NCI-H510A treated with DMSO at 0.1 percent for 48 hours (cell line): ENCODE measurements around the gene NUDT3.
"Not testable (repeated sequence)": the region's sequence is repeated elsewhere in the genome, so short reads cannot be mapped to it uniquely, and the experiment has no call there.

Experiments used
- DNase-seq: peaks from one replicate; lab custom pipeline; 2025; lab: John Stamatoyannopoulos, UW

Gene NUDT3

GRCh38 chr6:34370361-34370760, 22.1 kb downstream of the NUDT3 start:
- no peak for DNase-seq

GRCh38 chr6:34369385-34369784, 23.1 kb downstream of the NUDT3 start:
- no peak for DNase-seq

DNA sequence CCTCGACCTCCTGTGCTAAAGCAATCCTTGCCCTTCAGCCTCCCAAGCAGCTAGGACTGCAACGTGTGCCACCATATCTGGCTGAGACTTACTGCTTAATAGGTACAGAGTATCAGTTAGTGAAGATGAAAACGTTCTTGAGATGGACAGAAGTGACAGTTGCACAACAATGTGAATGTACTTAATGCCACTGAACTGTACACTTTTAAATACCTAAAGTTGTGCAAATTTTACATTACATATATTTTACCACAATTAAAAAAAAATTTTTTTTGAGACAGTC, 25.9 kb downstream of the NUDT3 start:
- DNase-seq, result no peak

GRCh38 chr6:34365781-34366638, 26.5 kb downstream of the NUDT3 start:
- not testable (repeated sequence) for DNase-seq

DNA sequence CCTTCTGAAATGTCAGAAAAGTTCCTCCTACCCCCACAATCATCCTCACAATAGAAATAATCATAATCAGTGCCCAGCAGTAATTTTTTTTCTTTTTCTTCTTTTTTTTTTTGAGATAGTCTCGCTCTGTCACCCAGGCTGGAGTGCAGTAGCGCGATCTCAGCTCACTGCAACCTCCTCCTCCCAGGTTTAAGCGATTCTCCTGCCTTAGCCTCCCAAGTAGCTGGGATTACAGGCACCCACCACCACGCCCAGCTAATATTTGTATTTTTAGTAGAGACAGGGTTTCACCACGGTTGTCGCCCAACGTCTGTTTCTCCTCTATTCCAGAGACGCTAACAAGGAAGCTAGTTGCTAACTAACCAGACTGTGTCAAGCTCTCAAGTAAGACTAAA, 28.8 kb downstream of the NUDT3 start:
- DNase-seq, result not testable (repeated sequence)

DNA sequence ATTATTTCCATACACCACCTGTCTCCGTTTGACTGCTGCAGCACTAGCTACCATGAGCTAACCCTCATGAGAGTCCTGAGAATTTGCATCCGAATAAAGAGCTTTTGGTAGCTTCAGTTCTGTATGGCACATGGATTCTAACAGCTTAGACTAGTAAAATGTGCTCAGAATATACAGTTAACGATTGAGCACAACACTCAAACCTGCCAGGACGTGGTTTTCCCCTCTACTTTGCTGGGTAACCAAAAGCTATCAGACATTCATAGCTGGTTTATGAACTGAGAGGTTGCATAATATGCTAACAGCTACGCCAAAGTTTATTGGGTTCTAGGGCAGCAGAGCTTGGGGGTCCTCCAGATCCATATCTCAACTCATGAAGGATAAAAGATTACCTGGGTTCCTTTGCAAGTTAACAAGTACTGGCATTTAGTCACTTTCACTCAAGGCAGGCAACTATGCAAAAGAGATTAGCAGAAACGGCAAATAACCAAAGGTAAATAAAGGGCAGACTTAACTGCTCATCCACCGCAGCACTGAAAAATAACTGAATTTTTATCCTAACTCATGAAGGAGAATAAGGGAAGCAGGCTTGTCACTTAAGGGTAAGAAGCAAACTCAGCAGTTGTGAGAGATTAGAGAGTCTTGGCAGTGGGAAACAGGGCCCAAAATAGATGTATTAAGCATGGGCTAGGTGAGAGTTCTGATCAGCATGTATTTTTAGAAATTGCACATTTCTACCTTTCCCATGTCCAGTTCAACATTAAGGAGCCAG, 29.4 kb downstream of the NUDT3 start:
- DNase-seq, result no peak

DNA sequence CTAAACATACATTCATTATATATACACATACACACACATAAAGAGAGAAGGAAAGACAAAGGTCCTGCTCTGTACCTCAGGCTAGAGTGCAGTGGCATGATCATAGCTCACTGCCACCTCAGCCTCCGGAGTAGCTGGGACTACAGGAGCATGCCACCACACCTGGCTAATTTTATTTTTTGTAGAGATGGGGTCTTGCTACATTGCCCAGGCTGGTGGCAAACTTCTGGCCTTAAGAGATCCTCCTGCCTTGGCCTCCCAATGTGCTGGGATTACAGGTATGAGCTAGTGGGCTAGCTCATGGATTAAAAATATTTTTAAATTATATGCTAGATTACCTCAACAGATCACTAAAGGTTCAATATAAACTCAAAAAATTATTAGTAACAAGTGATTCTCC, 30.3 kb downstream of the NUDT3 start:
- DNase-seq, result no peak

GRCh38 chr6:34360556-34360955, 31.9 kb downstream of the NUDT3 start:
- DNase-seq, result no peak

DNA sequence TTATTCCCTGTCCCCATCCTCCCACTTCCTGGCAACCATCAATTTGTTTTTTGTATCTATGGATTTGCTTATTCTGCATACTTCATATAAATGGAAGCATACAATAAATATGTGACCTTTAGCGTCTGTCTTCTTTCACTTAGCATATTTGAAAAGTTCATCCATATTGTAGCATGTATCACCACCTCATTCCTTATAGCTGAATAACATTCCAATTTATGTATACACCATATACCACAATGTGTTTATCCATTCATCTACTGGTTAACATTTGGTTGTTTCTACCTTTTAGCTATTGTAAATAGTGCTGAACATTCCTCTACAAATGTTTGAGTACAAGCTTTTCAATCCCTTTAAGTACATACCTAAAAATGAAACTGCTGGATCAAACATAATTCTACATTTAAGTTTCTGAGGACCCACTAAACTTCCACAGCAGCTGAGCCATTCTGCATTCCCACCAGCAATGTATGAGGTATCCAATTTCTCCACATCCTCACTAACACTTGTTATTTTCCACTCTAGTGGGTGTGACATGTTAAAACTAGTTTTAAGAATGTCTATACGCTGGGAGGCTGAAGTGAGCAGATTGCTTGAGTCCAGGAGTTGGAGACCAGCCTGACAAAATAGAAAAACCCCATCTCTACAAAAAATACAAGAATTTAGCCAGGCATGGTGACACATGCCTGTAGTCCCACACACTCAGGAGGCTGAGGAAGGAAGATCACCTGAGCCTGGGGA, 32.9 kb downstream of the NUDT3 start:
- DNase-seq, result peak; percentile 30

GRCh38 chr6:34358389-34358905, 34.0 kb downstream of the NUDT3 start:
- peak; percentile 92 for DNase-seq

DNA sequence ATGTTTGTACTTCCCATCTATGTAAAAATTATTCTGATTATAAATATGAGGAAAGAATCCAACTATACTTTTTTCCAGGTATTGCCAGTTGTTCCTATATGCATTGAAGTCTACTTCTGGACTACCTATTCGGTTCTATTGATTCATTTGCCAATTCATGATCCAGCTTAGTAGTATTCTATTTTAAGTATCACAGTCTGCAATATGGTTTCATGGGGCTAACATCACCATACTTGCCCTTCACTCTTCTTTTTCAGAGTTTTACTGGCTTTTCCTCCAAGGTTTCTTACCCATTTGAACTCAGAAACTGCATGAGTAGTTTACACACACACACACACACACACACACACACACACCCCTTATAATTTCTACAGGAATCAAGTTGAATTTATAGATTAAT, 34.5 kb downstream of the NUDT3 start:
- no peak for DNase-seq

DNA sequence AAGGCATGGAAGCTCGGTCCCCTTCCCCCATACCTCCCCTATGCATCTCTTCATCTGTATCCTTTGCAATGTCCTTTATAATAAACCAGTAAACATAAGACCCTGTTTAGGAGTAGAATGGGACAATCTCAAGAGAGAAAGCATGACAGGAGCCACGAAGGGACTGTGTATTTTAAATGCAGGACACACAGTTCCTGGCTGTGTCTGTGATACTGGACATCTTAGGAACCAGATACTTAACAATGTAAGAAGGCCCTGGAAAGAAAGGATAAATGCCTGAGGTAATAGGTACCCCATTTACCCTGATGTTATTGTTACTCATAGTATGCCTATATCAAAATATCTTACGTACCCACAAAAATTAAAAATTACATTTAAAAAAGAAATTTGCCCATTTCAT, 36.6 kb downstream of the NUDT3 start:
- DNase-seq, result no peak

- not testable (repeated sequence) for DNase-seq
These were observed 38.2 kb downstream of the NUDT3 start for GRCh38 chr6:34354230-34354629.

- not testable (repeated sequence) for DNase-seq
These were observed 38.9 kb downstream of the NUDT3 start for GRCh38 chr6:34353530-34353929.

GRCh38 chr6:34352305-34352937, 40.0 kb downstream of the NUDT3 start:
- DNase-seq, result no peak

DNA sequence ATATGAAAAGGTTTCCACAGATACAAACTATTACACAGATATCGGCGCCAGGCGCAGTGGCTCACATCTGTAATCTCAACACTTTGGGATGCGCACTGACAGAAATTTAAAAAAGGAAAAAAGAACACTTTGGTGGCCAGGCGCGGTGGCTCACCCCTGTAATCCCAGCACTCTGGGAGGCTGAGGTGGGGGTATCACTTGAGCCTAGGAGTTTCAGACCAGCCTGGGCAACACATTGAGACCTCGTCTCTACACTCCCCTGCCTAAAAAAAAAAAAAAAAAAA, 41.6 kb downstream of the NUDT3 start:
- DNase-seq, result no peak

DNA sequence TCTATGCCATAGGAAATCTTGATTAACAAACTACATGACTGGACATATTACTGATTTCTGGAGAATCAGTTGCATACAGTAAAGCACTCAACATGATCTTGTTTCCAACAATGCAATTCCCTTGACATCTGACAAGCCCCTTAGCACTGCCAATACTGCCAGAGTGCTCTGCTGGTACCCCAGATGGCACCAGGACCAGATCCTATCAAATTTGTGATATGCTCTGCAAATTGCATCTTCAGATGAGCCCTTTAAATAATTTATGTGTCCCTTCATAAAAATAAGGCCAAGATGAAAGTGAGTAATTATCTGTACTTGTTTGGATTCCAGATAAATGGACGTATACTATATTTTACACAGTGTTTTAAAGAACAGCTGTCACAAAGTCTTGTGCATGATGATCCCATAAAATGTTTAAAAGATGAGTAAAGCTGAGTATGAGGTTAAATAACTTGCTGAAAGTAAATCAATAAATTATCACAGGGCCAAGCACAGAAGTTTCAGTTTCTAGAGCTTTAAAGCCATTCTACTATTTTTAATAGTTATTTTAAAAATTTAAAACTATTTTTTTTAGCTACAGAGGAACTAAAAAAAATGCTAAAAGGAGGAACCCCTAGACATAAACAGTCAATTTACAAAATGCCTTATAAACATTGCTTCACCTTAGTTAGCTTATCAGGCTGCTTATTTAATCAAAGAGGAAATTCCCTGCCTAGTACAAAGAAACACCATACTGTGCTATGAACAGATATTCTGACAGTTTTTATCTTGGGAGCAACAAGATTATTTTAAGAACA, 42.1 kb downstream of the NUDT3 start:
- DNase-seq, result no peak

- no peak for DNase-seq
These were observed 43.3 kb downstream of the NUDT3 start for GRCh38 chr6:34349211-34349610.

GRCh38 chr6:34347303-34347702, 45.2 kb downstream of the NUDT3 start:
- DNase-seq, result peak; percentile 70

DNA sequence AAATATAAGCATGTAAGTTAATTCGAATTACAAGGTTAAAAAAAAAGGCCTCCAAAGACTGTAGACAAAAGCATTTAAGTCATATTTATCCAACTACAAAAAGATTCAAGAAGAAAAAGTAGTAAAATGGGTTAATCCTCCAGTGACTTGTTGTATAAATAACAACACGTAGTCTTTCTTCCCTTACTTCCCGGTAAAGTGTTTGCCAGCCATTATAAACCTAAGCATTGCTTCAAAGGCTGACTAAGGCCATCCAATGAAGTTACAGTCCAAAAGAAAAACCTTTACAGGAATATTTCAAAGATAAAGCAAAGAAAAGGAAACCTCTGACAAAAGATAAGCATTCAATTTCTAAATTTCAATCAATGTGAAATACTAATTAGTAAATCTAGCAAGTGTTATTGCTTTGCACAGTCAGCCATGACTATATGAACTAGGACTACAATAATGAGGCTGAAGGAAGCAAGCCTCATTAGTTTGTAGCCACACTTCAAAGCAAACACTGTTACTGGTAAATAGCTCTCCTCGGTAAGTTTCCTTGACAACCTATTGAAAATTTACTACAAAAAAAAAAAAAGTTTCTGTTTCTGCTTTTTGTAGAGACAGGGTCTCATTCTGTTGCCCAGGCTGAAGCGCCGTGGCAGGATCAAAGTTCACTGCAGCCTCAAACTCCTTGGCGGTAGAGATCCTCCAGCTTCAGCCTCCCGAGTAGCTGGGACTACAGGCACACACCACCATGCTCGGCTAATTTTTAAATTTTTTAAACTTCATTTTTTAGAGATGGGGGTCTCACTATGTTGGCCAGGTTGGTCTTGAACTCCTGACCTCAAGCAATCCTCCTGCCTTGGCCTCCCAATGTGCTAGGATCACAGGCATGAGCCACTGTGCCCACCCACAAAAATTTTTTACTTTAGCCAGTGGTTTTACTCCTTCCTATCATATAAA, 46.0 kb downstream of the NUDT3 start:
- no peak for DNase-seq
